Measurements from ENCODE around the gene KRT7.

The KRT7 gene

GRCh38 chr12:52200086-52200780 lies 32.8 kb upstream of the KRT7 start:
- no peak for DNase-seq

GRCh38 chr12:52200781-52201450 lies 32.1 kb upstream of the KRT7 start:
- no peak for DNase-seq

- no peak for DNase-seq
Observed at GRCh38 chr12:52201451-52201839, 31.6 kb upstream of the KRT7 start.

GRCh38 chr12:52202361-52203078 lies 30.5 kb upstream of the KRT7 start:
- peak; percentile 42 for DNase-seq

GRCh38 chr12:52203079-52203921 lies 29.7 kb upstream of the KRT7 start:
- peak; percentile 95 for DNase-seq

GRCh38 chr12:52204095-52204930 lies 28.7 kb upstream of the KRT7 start:
- DNase-seq: no peak

GRCh38 chr12:52204931-52205505 lies 28.0 kb upstream of the KRT7 start:
- no peak for DNase-seq

GRCh38 chr12:52205612-52206303 lies 27.3 kb upstream of the KRT7 start:
- DNase-seq: no peak

GRCh38 chr12:52206304-52207040 lies 26.6 kb upstream of the KRT7 start:
- no peak for DNase-seq

GRCh38 chr12:52207106-52207505 lies 25.9 kb upstream of the KRT7 start:
- no peak for DNase-seq

GRCh38 chr12:52207895-52208294 lies 25.1 kb upstream of the KRT7 start:
- peak; percentile 89 for DNase-seq

GRCh38 chr12:52208424-52209165 lies 24.4 kb upstream of the KRT7 start:
- DNase-seq: no peak

- DNase-seq: no peak
Observed at GRCh38 chr12:52209321-52209720, 23.7 kb upstream of the KRT7 start.

GRCh38 chr12:52210186-52210924 lies 22.7 kb upstream of the KRT7 start:
- no peak for DNase-seq

GRCh38 chr12:52210925-52211650 lies 22.0 kb upstream of the KRT7 start:
- DNase-seq: no peak

- no peak for DNase-seq
Observed at GRCh38 chr12:52211716-52212585, 21.1 kb upstream of the KRT7 start.

Data from NCI-H2029 (cell line).